ENCODE results near the gene LZTS3. TPM values are rescaled to one million over a fixed set of nuclear protein-coding genes. Genes with fewer than 3 reads are reported as not detected.

Gene LZTS3
- total RNA-seq, 1 donor from 2014 or later = 47.8 TPM

DNA sequence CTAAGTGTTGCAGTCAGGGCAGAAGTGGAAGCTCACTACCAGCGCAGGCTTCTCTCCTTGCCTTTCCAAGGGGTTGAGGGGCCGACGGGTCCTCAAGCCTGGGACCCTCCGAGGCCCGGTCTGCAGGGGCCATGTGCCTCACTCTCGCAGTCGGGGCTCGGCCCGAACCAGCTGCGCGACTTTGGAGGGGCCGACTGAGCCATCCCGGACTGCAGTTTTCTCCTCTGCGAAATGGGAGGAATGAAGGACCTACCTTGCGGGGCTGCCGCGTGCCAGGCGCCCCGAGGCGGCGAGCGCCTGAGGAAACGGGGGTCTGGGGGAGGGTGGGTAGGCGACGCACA is 5.6 kb downstream of the LZTS3 start:
- Mint-ChIP-seq H3K4me1 (ENCODE audit: low read depth) (peaks cover 34% of the 10 kb centered on the region), H3K27me3 (no peaks in the 10 kb centered on the region), H3K9me3 (ENCODE audit: low read depth) (no peaks in the 10 kb centered on the region), H3K36me3 (ENCODE audit: insufficient read depth) (peaks cover 6% of the 10 kb centered on the region), H3K27ac (no peak overlapping the region), H3K4me3 (ENCODE audit: low read depth) (peak overlapping the region; percentile 52)
- no peak for DNase-seq (ENCODE audit: low spot score, unreplicated experiment)
- TF ChIP-seq, protein P1, sequence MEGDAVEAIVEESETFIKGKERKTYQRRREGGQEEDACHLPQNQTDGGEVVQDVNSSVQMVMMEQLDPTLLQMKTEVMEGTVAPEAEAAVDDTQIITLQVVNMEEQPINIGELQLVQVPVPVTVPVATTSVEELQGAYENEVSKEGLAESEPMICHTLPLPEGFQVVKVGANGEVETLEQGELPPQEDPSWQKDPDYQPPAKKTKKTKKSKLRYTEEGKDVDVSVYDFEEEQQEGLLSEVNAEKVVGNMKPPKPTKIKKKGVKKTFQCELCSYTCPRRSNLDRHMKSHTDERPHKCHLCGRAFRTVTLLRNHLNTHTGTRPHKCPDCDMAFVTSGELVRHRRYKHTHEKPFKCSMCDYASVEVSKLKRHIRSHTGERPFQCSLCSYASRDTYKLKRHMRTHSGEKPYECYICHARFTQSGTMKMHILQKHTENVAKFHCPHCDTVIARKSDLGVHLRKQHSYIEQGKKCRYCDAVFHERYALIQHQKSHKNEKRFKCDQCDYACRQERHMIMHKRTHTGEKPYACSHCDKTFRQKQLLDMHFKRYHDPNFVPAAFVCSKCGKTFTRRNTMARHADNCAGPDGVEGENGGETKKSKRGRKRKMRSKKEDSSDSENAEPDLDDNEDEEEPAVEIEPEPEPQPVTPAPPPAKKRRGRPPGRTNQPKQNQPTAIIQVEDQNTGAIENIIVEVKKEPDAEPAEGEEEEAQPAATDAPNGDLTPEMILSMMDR (IDR thresholded peaks at IDR 0.05; ENCODE audit: unreplicated experiment) = no peak

DNA sequence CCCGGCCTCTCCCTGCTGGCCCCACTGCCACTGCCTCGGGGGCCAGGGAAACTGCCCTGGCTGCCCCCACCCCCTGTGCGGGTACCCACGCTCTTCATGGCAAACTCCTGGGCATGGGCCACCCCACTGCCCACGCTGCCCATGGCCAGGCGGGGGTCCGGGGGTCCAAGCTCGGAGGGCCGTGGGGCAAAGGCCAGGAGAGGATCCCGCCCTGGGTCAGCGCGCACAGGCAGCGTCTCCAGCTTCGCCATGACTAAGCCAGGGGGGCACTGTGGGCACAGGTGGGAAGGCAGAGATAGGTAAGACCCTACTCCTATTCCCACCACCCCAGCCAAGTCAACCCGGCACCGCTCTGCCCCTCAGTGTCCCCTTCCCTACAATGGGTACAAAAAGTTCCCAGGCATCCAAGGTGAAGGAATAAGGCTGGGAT is 6.4 kb downstream of the LZTS3 start:
- Mint-ChIP-seq H3K4me1 (ENCODE audit: low read depth) (peaks cover 26% of the 10 kb centered on the region), H3K9me3 (ENCODE audit: low read depth) (no peaks in the 10 kb centered on the region), H3K4me3 (ENCODE audit: low read depth) (no peak overlapping the region), H3K36me3 (ENCODE audit: insufficient read depth) (peaks cover 6% of the 10 kb centered on the region), H3K27me3 (no peaks in the 10 kb centered on the region), H3K27ac (no peak overlapping the region)
- DNase-seq (ENCODE audit: low spot score, unreplicated experiment) = no peak
- TF ChIP-seq, protein P1 (IDR thresholded peaks at IDR 0.05; ENCODE audit: unreplicated experiment) = no peak

DNA sequence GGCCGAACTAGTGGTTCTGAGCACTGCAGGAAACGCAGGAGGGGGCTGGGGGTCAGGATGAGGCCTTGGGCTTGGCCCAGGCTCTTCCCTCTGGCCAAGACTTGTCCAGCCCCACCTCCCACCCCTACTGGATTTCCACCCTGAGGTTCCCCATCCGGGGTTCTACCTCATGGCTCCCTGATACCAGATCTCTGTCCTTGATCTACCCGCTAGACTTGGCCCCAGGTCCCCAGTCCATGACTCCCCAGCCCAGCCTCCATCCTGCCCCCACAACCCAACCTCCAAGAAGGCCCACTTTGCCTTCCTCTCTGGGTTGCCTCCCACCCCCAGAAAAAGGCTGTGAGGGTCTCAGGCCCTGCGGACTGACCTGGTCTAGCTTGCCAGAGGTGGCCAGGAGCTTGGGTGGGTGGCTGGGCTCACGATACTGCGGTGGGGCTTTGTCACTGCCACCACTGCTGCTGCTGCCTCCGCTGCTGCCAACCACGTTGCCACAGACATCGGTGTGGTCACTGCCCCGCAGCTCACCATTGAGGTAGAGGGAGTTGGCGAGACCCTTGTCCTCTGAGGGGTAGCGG is 6.9 kb downstream of the LZTS3 start:
- Mint-ChIP-seq H3K36me3 (ENCODE audit: insufficient read depth) (peaks cover 6% of the 10 kb centered on the region), H3K27me3 (no peaks in the 10 kb centered on the region)

DNA sequence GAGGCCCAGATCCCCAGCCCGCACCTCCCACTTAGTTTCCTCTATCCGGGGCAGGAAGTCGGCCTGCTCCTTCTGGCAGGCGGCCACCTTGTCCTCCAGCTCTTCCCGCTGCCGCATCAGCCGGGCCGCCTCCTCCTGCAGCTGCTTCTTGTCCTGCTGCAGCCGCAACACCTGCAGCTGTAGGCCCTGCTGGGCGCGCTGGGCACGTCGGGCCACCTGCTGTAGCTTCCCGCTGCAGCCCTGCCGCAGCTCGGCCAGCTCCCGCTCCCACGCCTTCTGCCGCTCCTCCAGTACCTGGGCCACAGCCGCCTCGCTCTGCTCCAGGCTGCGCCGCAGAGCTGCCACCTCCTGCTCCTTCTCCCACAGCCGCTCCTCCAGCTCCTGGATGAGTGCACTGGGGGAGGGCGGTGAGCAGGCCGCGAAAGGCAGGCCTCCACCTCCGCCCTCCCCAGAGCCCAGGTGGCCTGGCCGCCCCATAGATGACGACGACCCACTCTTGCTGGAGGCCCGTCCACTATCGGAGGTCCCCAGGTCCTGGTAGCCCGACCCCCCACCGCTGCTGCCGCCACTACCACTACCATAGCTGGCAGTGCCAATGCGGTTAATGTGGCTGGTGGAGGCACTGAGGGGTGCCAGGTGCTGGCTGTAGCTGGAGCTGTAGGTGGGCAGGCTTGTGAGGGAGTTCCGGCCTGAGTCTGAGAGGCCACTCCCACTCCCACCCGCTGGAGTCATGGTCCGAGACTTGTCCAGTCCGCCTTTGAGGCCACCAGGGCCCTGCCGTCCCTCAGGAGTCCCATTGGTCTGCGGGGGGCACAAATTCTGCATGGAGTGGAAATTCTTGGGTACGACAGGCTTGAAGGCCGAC is 7.6 kb downstream of the LZTS3 start:
- no peak for DNase-seq (ENCODE audit: low spot score, unreplicated experiment)
- Mint-ChIP-seq H3K27ac (no peak overlapping the region), H3K9me3 (ENCODE audit: low read depth) (no peaks in the 10 kb centered on the region), H3K27me3 (no peaks in the 10 kb centered on the region), H3K36me3 (ENCODE audit: insufficient read depth) (peaks cover 6% of the 10 kb centered on the region), H3K4me1 (ENCODE audit: low read depth) (peaks cover 15% of the 10 kb centered on the region), H3K4me3 (ENCODE audit: low read depth) (no peak overlapping the region)
- TF ChIP-seq, protein P1 (IDR thresholded peaks at IDR 0.05; ENCODE audit: unreplicated experiment) = no peak

More for the DNA sequence above, 6.9 kb downstream of the LZTS3 start:
- Mint-ChIP-seq H3K4me3 (ENCODE audit: low read depth) (no peak overlapping the region), H3K27ac (no peak overlapping the region), H3K4me1 (ENCODE audit: low read depth) (peaks cover 21% of the 10 kb centered on the region), H3K9me3 (ENCODE audit: low read depth) (no peaks in the 10 kb centered on the region)
- TF ChIP-seq, protein P1 (IDR thresholded peaks at IDR 0.05; ENCODE audit: unreplicated experiment) = no peak
- DNase-seq (ENCODE audit: low spot score, unreplicated experiment) = no peak

DNA sequence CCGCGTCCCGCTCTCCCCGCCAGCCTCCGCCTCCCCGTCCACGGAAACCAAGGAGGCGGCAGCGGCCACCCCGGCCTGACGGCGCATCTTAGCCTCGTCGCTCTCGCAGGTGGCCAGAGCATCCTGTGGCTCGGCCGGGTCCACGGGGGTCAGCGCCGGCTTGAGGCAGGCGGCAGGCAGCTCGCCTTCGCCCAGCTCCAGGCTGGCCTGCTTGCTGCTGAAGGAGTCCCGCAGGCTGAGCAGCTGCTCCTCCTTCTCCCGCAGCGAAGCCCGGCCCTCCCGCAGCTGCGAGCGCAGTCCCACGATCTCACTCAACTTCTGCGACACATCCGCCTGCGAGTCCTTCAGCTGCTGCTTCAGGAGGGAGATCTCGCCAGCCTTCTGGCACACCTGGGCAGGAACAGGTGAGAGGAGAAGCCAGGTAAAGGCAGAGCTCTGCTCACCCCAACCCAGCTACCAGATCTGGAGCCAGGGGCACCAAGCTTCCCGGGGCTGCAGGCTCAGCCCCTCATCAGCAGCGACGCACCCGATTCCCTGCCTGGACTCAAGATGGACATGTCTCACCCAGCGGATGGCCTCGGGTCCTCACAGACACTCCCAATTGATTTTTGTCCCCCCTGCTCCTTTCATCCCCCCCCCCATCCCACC is 8.5 kb downstream of the LZTS3 start:
- Mint-ChIP-seq H3K9me3 (ENCODE audit: low read depth) (no peaks in the 10 kb centered on the region), H3K36me3 (ENCODE audit: insufficient read depth) (peaks cover 6% of the 10 kb centered on the region), H3K4me3 (ENCODE audit: low read depth) (no peak overlapping the region), H3K27me3 (no peaks in the 10 kb centered on the region), H3K4me1 (ENCODE audit: low read depth) (peaks cover 12% of the 10 kb centered on the region), H3K27ac (no peak overlapping the region)
- no peak for DNase-seq (ENCODE audit: low spot score, unreplicated experiment)
- TF ChIP-seq, protein P1 (IDR thresholded peaks at IDR 0.05; ENCODE audit: unreplicated experiment) = no peak

Data from progenitor cell of endocrine pancreas (in vitro differentiated cells).